ENCODE measurements around the gene MFSD11. TPM values are rescaled to one million over a fixed set of nuclear protein-coding genes. Genes with fewer than 3 reads are reported as not detected.
"Not testable (repeated sequence)": the region's sequence is repeated elsewhere in the genome, so short reads cannot be mapped to it uniquely, and the experiment has no call there.

MFSD11 gene
- total and polyA plus RNA-seq, 4 donors = 12.0 to 57.5 (median 25.0) TPM

DNA sequence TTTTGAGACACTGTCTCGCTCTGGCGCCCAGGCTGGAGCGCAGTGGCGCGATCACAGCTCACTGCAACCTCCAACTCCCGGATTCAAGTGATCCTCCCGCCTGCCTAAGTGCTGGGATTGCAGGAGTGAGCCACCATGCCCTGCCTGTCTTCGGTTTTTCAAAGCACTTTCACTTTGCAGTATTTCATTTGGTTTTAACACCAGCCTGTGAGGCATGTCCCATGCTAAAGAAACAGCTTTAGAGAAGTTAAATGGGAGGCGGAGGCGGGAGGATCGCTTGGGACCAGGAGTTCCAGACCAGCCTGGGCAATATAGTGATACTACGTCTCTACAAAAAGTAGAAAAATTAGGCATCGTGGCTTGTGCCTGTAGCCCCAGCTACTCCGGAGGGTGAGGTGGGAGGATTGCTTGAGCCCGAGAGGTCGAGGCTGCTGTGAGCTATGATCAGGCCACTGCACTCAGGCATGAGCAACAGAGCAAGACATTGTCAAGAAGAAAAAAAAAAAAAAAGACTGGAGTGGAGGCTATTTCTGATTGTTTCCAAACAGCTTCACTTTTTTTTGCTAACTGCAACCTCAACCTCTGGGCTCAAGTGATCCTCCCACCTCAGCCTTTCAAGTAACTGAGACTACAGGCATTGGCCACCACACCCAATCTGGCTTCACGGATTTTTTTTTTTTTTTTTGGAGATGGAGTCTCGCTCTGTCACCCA is 10.0 kb upstream of the MFSD11 start:
- H3K9ac ChIP-seq (ENCODE audit: insufficient read depth in 1 of 2, low read length in 2 of 2) = peak overlapping the region in 1 of 2 donors; percentile 74
- no peaks in the 10 kb centered on the region for H3K27me3 ChIP-seq (ENCODE audit: control insufficient read depth in 3 of 3, insufficient read depth in 3 of 3, low read length in 2 of 3)
- H3K4me3 ChIP-seq = no peak overlapping the region
- peak overlapping the region; percentile 99 to 100 for H3K27ac ChIP-seq (ENCODE audit: low read depth in 1 of 2, low read length in 1 of 2)
- WGBS, 2 donors = 63 to 70% methylated on average over 18 of the region's 18 CpGs
- TF ChIP-seq, protein P1, sequence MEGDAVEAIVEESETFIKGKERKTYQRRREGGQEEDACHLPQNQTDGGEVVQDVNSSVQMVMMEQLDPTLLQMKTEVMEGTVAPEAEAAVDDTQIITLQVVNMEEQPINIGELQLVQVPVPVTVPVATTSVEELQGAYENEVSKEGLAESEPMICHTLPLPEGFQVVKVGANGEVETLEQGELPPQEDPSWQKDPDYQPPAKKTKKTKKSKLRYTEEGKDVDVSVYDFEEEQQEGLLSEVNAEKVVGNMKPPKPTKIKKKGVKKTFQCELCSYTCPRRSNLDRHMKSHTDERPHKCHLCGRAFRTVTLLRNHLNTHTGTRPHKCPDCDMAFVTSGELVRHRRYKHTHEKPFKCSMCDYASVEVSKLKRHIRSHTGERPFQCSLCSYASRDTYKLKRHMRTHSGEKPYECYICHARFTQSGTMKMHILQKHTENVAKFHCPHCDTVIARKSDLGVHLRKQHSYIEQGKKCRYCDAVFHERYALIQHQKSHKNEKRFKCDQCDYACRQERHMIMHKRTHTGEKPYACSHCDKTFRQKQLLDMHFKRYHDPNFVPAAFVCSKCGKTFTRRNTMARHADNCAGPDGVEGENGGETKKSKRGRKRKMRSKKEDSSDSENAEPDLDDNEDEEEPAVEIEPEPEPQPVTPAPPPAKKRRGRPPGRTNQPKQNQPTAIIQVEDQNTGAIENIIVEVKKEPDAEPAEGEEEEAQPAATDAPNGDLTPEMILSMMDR (IDR thresholded peaks at IDR 0.05; ENCODE audit: control extremely low read depth, extremely low read depth) = no peak
- ATAC-seq (ENCODE audit: insufficient read depth, low FRiP score) (no peak), DNase-seq (no peak)
- H3K9me3 ChIP-seq (ENCODE audit: control insufficient read depth in 4 of 4, insufficient read depth in 3 of 4, low read length in 3 of 4) = no peaks in the 10 kb centered on the region
- H3K36me3 ChIP-seq (ENCODE audit: control insufficient read depth in 4 of 4, insufficient read depth in 4 of 4, low read length in 4 of 4) = peaks cover 8 to 29% (median 19%) of the 10 kb centered on the region in 4 donors
- peaks cover 2 to 22% (median 11%) of the 10 kb centered on the region in 5 donors for H3K4me1 ChIP-seq (ENCODE audit: control insufficient read depth in 5 of 5, insufficient read depth in 5 of 5, low read length in 5 of 5)

- H3K4me1 ChIP-seq (ENCODE audit: control insufficient read depth in 5 of 5, insufficient read depth in 5 of 5, low read length in 5 of 5) = peaks cover 5 to 42% (median 15%) of the 10 kb centered on the region in 5 donors
- WGBS, 2 donors = 83% methylated on average over 13 of the region's 13 CpGs
- H3K27ac ChIP-seq (ENCODE audit: low read depth in 1 of 2, low read length in 1 of 2) = not testable (repeated sequence)
Measured at GRCh38 chr17:76731800-76732733, 5.9 kb upstream of the MFSD11 start.

DNA sequence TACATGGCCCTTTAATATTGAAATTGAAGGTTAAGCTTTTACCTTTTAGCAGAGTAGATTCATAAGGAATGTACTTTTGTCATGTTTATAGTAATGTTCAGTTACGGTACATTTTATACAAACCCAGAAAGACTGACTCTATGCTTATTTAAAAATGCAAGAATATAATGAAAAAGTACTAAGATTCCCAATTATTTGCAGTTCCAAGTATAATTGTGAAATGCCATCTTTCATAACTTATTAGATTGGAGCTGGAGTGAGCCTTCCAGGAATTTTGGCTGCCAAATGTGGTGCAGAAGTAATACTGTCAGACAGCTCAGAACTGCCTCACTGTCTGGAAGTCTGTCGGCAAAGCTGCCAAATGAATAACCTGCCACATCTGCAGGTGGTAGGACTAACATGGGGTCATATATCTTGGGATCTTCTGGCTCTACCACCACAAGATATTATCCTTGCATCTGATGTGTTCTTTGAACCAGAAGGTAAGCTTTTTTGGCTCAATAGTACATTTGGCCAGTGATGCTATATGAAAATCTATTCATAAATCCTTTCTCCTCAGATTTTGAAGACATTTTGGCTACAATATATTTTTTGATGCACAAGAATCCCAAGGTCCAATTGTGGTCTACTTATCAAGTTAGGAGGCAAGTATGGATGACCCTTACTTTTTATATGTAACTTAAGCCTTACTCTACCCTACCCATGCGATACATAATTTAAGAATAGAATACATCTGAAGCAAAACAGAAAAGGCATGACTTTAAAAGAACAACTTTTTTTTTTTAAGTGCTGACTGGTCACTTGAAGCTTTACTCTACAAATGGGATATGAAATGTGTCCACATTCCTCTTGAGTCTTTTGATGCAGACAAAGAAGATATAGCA is 4.9 kb upstream of the MFSD11 start:
- Histone ChIP-seq H3K27me3 (ENCODE audit: control insufficient read depth in 3 of 3, insufficient read depth in 3 of 3, low read length in 2 of 3) (no peaks in the 10 kb centered on the region), H3K36me3 (ENCODE audit: control insufficient read depth in 4 of 4, insufficient read depth in 4 of 4, low read length in 4 of 4) (peaks cover 6 to 47% (median 32%) of the 10 kb centered on the region in 4 donors), H3K9me3 (ENCODE audit: control insufficient read depth in 4 of 4, insufficient read depth in 3 of 4, low read length in 3 of 4) (no peaks in the 10 kb centered on the region), H3K9ac (ENCODE audit: insufficient read depth in 1 of 2, low read length in 2 of 2) (no peak overlapping the region), H3K4me3 (no peak overlapping the region), H3K4me1 (ENCODE audit: control insufficient read depth in 5 of 5, insufficient read depth in 5 of 5, low read length in 5 of 5) (peaks cover under 1 to 34% (median 6%) of the 10 kb centered on the region in 5 donors), H3K27ac (ENCODE audit: low read depth in 1 of 2, low read length in 1 of 2) (peak overlapping the region in 1 of 2 donors; percentile 52)
- WGBS, 2 donors = 77 to 94% methylated on average over 3 of the region's 3 CpGs
- TF ChIP-seq, protein P1 (IDR thresholded peaks at IDR 0.05; ENCODE audit: control extremely low read depth, extremely low read depth) = no peak
- ATAC-seq (ENCODE audit: insufficient read depth, low FRiP score) (no peak), DNase-seq (no peak)

More at GRCh38 chr17:76731800-76732733, 5.9 kb upstream of the MFSD11 start:
- DNase-seq; ATAC-seq (ENCODE audit: insufficient read depth, low FRiP score); H3K9me3 ChIP-seq (ENCODE audit: control insufficient read depth in 4 of 4, insufficient read depth in 3 of 4, low read length in 3 of 4); H3K27me3 ChIP-seq (ENCODE audit: control insufficient read depth in 3 of 3, insufficient read depth in 3 of 3, low read length in 2 of 3); H3K9ac ChIP-seq (ENCODE audit: insufficient read depth in 1 of 2, low read length in 2 of 2); H3K4me3 ChIP-seq: not testable (repeated sequence)
- peaks cover 6 to 47% (median 32%) of the 10 kb centered on the region in 4 donors for H3K36me3 ChIP-seq (ENCODE audit: control insufficient read depth in 4 of 4, insufficient read depth in 4 of 4, low read length in 4 of 4)

Measured in lung (tissue), 12 donors.